Fibroblast of lung (primary cell): ENCODE measurements around the gene ATRN. TPM values are rescaled to one million over a fixed set of nuclear protein-coding genes. Genes with fewer than 3 reads are reported as not detected.

Experiments
- DNase-seq, 2 donors: peaks; one replicate each; pipeline versions ENCODE4 v3.0.0 to v3.0.0-alpha.2; 2010; ENCODE audit warnings: low read depth in 2 of 2
- H2AFZ ChIP-seq: 2 replicates; pipeline ENCODE4 v1.5.1; 2012; ENCODE audit warnings: low read length, control low read depth, inconsistent platforms
- H3K27ac ChIP-seq: 2 replicates; pipeline ENCODE4 v1.5.1; 2011; ENCODE audit warnings: low read length, control low read depth; ENCODE audit not compliant: insufficient read depth
- H3K27me3 ChIP-seq: 2 replicates; pipeline ENCODE4 v1.5.1; 2011; ENCODE audit warnings: mild to moderate bottlenecking, low read length; ENCODE audit not compliant: control insufficient read depth, insufficient read depth
- H3K36me3 ChIP-seq: 2 replicates; pipeline ENCODE4 v1.5.1; 2011; ENCODE audit warnings: low read length; ENCODE audit not compliant: control insufficient read depth, insufficient read depth
- H3K4me1 ChIP-seq: 2 replicates; pipeline ENCODE4 v1.5.1; 2011; ENCODE audit warnings: low read length; ENCODE audit not compliant: control insufficient read depth, insufficient read depth; ENCODE audit errors: extremely low read depth
- H3K4me2 ChIP-seq: 2 replicates; pipeline ENCODE4 v1.5.1; 2011; ENCODE audit warnings: low read length, control low read depth; ENCODE audit not compliant: insufficient read depth; ENCODE audit errors: extremely low read depth
- H3K4me3 ChIP-seq, 4 experiments: fragments of 200-600 bp in 1 of 4; sonication (generic) in 1 of 4; replicated peaks in 1 of 4; 2 replicates each; pipeline ENCODE4 v1.5.1; 2011 to 2016; ENCODE audit warnings: low read length in 4 of 4, low read depth in 3 of 4, mild to moderate bottlenecking in 3 of 4, control low read depth in 2 of 4, inconsistent platforms in 1 of 4, mixed read lengths in 1 of 4; ENCODE audit not compliant: insufficient read depth in 1 of 4; ENCODE audit errors: control extremely low read depth in 1 of 4
- H3K79me2 ChIP-seq: 2 replicates; pipeline ENCODE4 v1.5.1; 2012; ENCODE audit warnings: mild to moderate bottlenecking, low read length, inconsistent platforms; ENCODE audit not compliant: control insufficient read depth, insufficient read depth
- H3K9ac ChIP-seq: 2 replicates; pipeline ENCODE4 v1.5.1; 2011; ENCODE audit warnings: mild to moderate bottlenecking, low read length, control low read depth; ENCODE audit not compliant: insufficient read depth
- H3K9me3 ChIP-seq: 2 replicates; pipeline ENCODE4 v1.5.1; 2012; ENCODE audit warnings: low read depth, low read length; ENCODE audit not compliant: control insufficient read depth, insufficient read depth
- H4K20me1 ChIP-seq: 2 replicates; pipeline ENCODE4 v1.5.1; 2011; ENCODE audit warnings: low read length; ENCODE audit not compliant: control insufficient read depth, insufficient read depth; ENCODE audit errors: extremely low read depth
- CTCF ChIP-seq, 2 donors: IDR thresholded peaks in 1 of 2; conservative IDR thresholded peaks in 1 of 2; 1 replicate in 1 of 2; 2 replicates in 1 of 2; pipeline ENCODE4 v1.5.1; 2011 to 2012; ENCODE audit warnings: low read length in 2 of 2, control low read depth in 1 of 2, inconsistent platforms in 1 of 2, low read depth in 1 of 2, mild to moderate bottlenecking in 1 of 2
- EZH2 ChIP-seq: IDR thresholded peaks from 2 replicates; pipeline ENCODE4 v1.5.1; 2012; ENCODE audit warnings: low read length, control low read depth, mild to moderate bottlenecking; ENCODE audit errors: missing control alignments
- polyA plus RNA-seq, 2 donors: library from polyadenylated mRNA; depleted of rRNA in 1 of 2; stranded (reverse) in 1 of 2; unstranded in 1 of 2; fragments of >200 nt; gene quantifications; 2 replicates each; pipeline ENCODE4 v1.2.1, GENCODE V29; 2011 to 2012; ENCODE audit warnings: missing spikeins in 1 of 2
- total RNA-seq: library from RNA; depleted of rRNA; stranded (reverse); fragments of >200 nt; gene quantifications from 2 replicates; pipeline ENCODE4 v1.2.1, GENCODE V29; 2014

ATRN gene
- total and polyA plus RNA-seq, 2 donors (not counting 1 experiment from before 2014, with no cell fraction given) = 30.6 to 48.8 TPM

GRCh38 chr20:3611901-3612300 lies 141.1 kb downstream of the ATRN start:
- no peak for TF ChIP-seq CTCF (conservative IDR thresholded peaks at IDR 0.05 in 1 of 2, IDR thresholded peaks at IDR 0.05 in 1 of 2; ENCODE audit: low read depth in 1 of 2, low read length in 2 of 2)
- TF ChIP-seq EZH2 = no peak
- no peak overlapping the region for H3K9ac ChIP-seq

GRCh38 chr20:3612795-3613572 lies 142.2 kb downstream of the ATRN start:
- H3K4me3 ChIP-seq = no peak overlapping the region
- no peaks in the 10 kb centered on the region for H3K9me3 ChIP-seq
- no peaks in the 10 kb centered on the region for H4K20me1 ChIP-seq
- no peak overlapping the region for H3K27ac ChIP-seq
- no peak overlapping the region for H3K9ac ChIP-seq
- no peak overlapping the region for H2AFZ ChIP-seq
- H3K79me2 ChIP-seq = no peaks in the 10 kb centered on the region
- peak in 1 of 2 donors; percentile 48 for DNase-seq
- no peaks in the 10 kb centered on the region for H3K36me3 ChIP-seq
- TF ChIP-seq CTCF (conservative IDR thresholded peaks at IDR 0.05 in 1 of 2, IDR thresholded peaks at IDR 0.05 in 1 of 2; ENCODE audit: low read depth in 1 of 2, low read length in 2 of 2) (peak in 1 of 2 donors; percentile 18), EZH2 (no peak)
- peaks cover 2% of the 10 kb centered on the region for H3K4me1 ChIP-seq
- no peaks in the 10 kb centered on the region for H3K27me3 ChIP-seq
- no peak overlapping the region for H3K4me2 ChIP-seq

More at GRCh38 chr20:3611901-3612300, 141.1 kb downstream of the ATRN start:
- no peak overlapping the region for H3K4me3 ChIP-seq
- H3K27me3 ChIP-seq = no peaks in the 10 kb centered on the region
- no peak overlapping the region for H3K27ac ChIP-seq
- no peaks in the 10 kb centered on the region for H3K36me3 ChIP-seq
- no peak overlapping the region for H2AFZ ChIP-seq
- no peaks in the 10 kb centered on the region for H4K20me1 ChIP-seq
- peaks cover 2% of the 10 kb centered on the region for H3K4me1 ChIP-seq
- H3K4me2 ChIP-seq = no peak overlapping the region
- no peaks in the 10 kb centered on the region for H3K79me2 ChIP-seq
- peak in 1 of 2 donors; percentile 12 for DNase-seq
- H3K9me3 ChIP-seq = no peaks in the 10 kb centered on the region

GRCh38 chr20:3613821-3614440 lies 143.1 kb downstream of the ATRN start:
- H4K20me1 ChIP-seq = no peaks in the 10 kb centered on the region
- DNase-seq = peak; percentile 9 to 31
- TF ChIP-seq EZH2 (no peak), CTCF (conservative IDR thresholded peaks at IDR 0.05 in 1 of 2, IDR thresholded peaks at IDR 0.05 in 1 of 2; ENCODE audit: low read depth in 1 of 2, low read length in 2 of 2) (no peak)
- no peaks in the 10 kb centered on the region for H3K9me3 ChIP-seq
- no peak overlapping the region for H2AFZ ChIP-seq
- peak overlapping the region in 1 of 4 experiments; percentile 18 for H3K4me3 ChIP-seq
- H3K4me2 ChIP-seq = peak overlapping the region; percentile 51
- H3K27me3 ChIP-seq = no peaks in the 10 kb centered on the region
- H3K9ac ChIP-seq = no peak overlapping the region
- no peaks in the 10 kb centered on the region for H3K36me3 ChIP-seq
- no peak overlapping the region for H3K27ac ChIP-seq
- H3K79me2 ChIP-seq = no peaks in the 10 kb centered on the region
- H3K4me1 ChIP-seq = peaks cover 2% of the 10 kb centered on the region
